HepG2 (cell line): Measurements from ENCODE around the gene ZDHHC14. TPM values are rescaled to one million over a fixed set of nuclear protein-coding genes. Genes with fewer than 3 reads are reported as not detected.
A peak's percentile ranks its signal among the peaks of the same experiment; 100 is the strongest.

Source experiments
- AHDC1 ChIP-seq: sonication (generic); formaldehyde crosslinking; IDR thresholded peaks from 2 replicates; pipeline ENCODE4 v1.5.1; 2020; ENCODE audit warnings: mild to moderate bottlenecking, missing genetic modification reagents, borderline replicate concordance
- ARID3A ChIP-seq: IDR thresholded peaks from 2 replicates; pipeline ENCODE4 v1.6.1; 2012; ENCODE audit warnings: low read depth, low read length, improper control_type of control experiment
- ARID5B ChIP-seq: IDR thresholded peaks from 2 replicates; pipeline ENCODE4 v1.4.0; 2020; ENCODE audit warnings: mild to moderate bottlenecking, missing genetic modification reagents
- FOXA1 ChIP-seq, 2 experiments: fragments of 450-650 bp in 1 of 2; sonication (generic) in 1 of 2; formaldehyde crosslinking in 1 of 2; IDR thresholded peaks; 2 replicates each; pipeline versions ENCODE4 v1.4.0 to v1.6.1; 2016 to 2020; ENCODE audit warnings: missing genetic modification reagents in 1 of 2
- FOXA3 ChIP-seq: IDR thresholded peaks from 2 replicates; pipeline ENCODE4 v1.6.1; 2016; ENCODE audit warnings: missing genetic modification reagents, missing compliant biosample characterization
- MLLT10 ChIP-seq: sonication (generic); formaldehyde crosslinking; IDR thresholded peaks from 2 replicates; pipeline ENCODE4 v1.4.0; 2020; ENCODE audit warnings: missing genetic modification reagents
- NCOA2 ChIP-seq: sonication (generic); formaldehyde crosslinking; IDR thresholded peaks from 2 replicates; pipeline ENCODE4 v1.8.0; 2022; ENCODE audit warnings: inconsistent platforms
- PPARG ChIP-seq: conservative IDR thresholded peaks from 2 replicates; pipeline ENCODE4 v1.6.1; 2016; ENCODE audit warnings: missing biosample characterization, missing genetic modification reagents
- SMAD3 ChIP-seq: sonication (generic); formaldehyde crosslinking; IDR thresholded peaks from 2 replicates; pipeline ENCODE4 v1.4.0; 2020; ENCODE audit warnings: missing genetic modification reagents
- STAT5B ChIP-seq: sonication (generic); formaldehyde crosslinking; IDR thresholded peaks from 2 replicates; pipeline ENCODE4 v1.4.0; 2020; ENCODE audit warnings: missing genetic modification reagents
- TEF ChIP-seq: sonication (generic); formaldehyde crosslinking; IDR thresholded peaks from 2 replicates; pipeline ENCODE4 v1.5.0; 2020; ENCODE audit warnings: missing genetic modification reagents
- ZBTB37 ChIP-seq: sonication (generic); formaldehyde crosslinking; IDR thresholded peaks from 2 replicates; pipeline ENCODE4 v1.4.0; 2020; ENCODE audit warnings: mild to moderate bottlenecking, missing genetic modification reagents
- ZNF710 ChIP-seq: sonication (generic); formaldehyde crosslinking; IDR thresholded peaks from 2 replicates; pipeline ENCODE4 v1.5.0; 2020; ENCODE audit warnings: mild to moderate bottlenecking, missing genetic modification reagents, borderline replicate concordance
- polyA plus RNA-seq, 8 experiments: library from polyadenylated mRNA; depleted of rRNA in 3 of 8; stranded (reverse) in 7 of 8; unstranded in 1 of 8; fragments of >200 nt; fragmentation: Illumina TruSeq in 4 of 8; extraction: Trizol in 4 of 8; gene quantifications; 2 replicates each; pipeline versions ENCODE4 v1.2.1 to v1.2.3, GENCODE V29; 2011 to 2016; ENCODE audit warnings: low read depth in 4 of 8, missing spikeins in 1 of 8, mixed read lengths in 1 of 8; ENCODE audit not compliant: insufficient read depth in 1 of 8
- total RNA-seq, 5 experiments: library from RNA; depleted of rRNA; stranded (reverse); fragments of >200 nt; fragmentation: Illumina TruSeq; extraction: Trizol; gene quantifications; 2 replicates each; pipeline ENCODE4 v1.2.3, GENCODE V29; 2016; ENCODE audit warnings: low read depth in 1 of 5

The ZDHHC14 gene
- total and polyA plus RNA-seq, 2 of the 13 experiments (the other 11 are each of a cell fraction or from before 2014, with no cell fraction given): 3.7 to 9.5 TPM

GRCh38 chr6:157570104-157570503, 189.1 kb downstream of the ZDHHC14 start (continued):
- TF ChIP-seq ARID5B (CRISPR knock-in tag) (peak; percentile 80; the same call in 1 of the 2 replicates), FOXA3 (CRISPR knock-in tag) (peak; percentile 25; the same call in 1 of the 2 replicates), MLLT10 (no peak), FOXA1 (IDR thresholded peaks at IDR 0.05) (no peak), FOXA1 (CRISPR knock-in tag; IDR thresholded peaks at IDR 0.05) (peak; percentile 64), NCOA2 (CRISPR knock-in tag) (peak; percentile 45), AHDC1 (CRISPR knock-in tag) (no peak), ZNF710 (CRISPR knock-in tag) (0 out of 2 replicates have a peak, but pooled peaks have one; percentile 23), SMAD3 (CRISPR knock-in tag) (no peak), TEF (CRISPR knock-in tag) (no peak), ZBTB37 (CRISPR knock-in tag) (0 out of 2 replicates have a peak, but pooled peaks have one; percentile 29), PPARG (CRISPR knock-in tag) (peak; percentile 71; the same call in 1 of the 2 replicates), ARID3A (peak; percentile 82), STAT5B (no peak)
